Panc1 (cell line): ENCODE results near the gene LNPK. TPM values are rescaled to one million over a fixed set of nuclear protein-coding genes. Genes with fewer than 3 reads are reported as not detected.

Experiments
- ATAC-seq: fragments of 200-7000 bp; cut with Tn5 transposase; 2 replicates; pipeline ENCODE4 v1.9.1; 2020; ENCODE audit warnings: mild to moderate bottlenecking, moderate library complexity
- BruUV-seq: library from RNA; stranded (reverse); fragments of 400-500 nt; replicated peaks from 2 replicates; lab custom pipeline; 2021; lab: Mats Ljungman, UMichigan
- CTCF ChIA-PET: fragments of 300-600 bp; sonication (Branson Sonifier 250); formaldehyde crosslinking; loops from one replicate; lab custom pipeline; 2022; ENCODE audit warnings: antibody characterized with exemption; lab: Charles Lee
- POLR2A ChIA-PET: fragments of 300-600 bp; sonication (Branson Sonifier 250); formaldehyde crosslinking; loops from one replicate; lab custom pipeline; 2022; ENCODE audit warnings: antibody characterized with exemption; lab: Charles Lee
- DNase-seq: peaks from one replicate; pipeline ENCODE4 v3.0.0-alpha.2; 2010; ENCODE audit warnings: low read depth, low spot score
- H3K27ac ChIP-seq: 2 replicates; pipeline ENCODE4 v1.5.1; 2011; ENCODE audit warnings: mild to moderate bottlenecking, low read length, inconsistent platforms
- H3K27me3 ChIP-seq: fragments of 200-500 bp; sonication (Bioruptor generic); 2 replicates; pipeline ENCODE4 v1.6.0; 2014; ENCODE audit warnings: low read length, inconsistent platforms; ENCODE audit not compliant: control insufficient read depth, insufficient read depth
- H3K36me3 ChIP-seq: fragments of 200-500 bp; sonication (Bioruptor generic); 2 replicates; pipeline ENCODE4 v1.5.1; 2014; ENCODE audit warnings: inconsistent platforms, mild to moderate bottlenecking, low read length, moderate library complexity; ENCODE audit not compliant: control insufficient read depth, insufficient read depth
- H3K4me1 ChIP-seq: 2 replicates; pipeline ENCODE4 v1.5.1; 2011; ENCODE audit warnings: inconsistent platforms, mild to moderate bottlenecking, low read length, moderate library complexity; ENCODE audit not compliant: control insufficient read depth, insufficient read depth
- H3K4me3 ChIP-seq, 2 experiments: 2 replicates each; pipeline ENCODE4 v1.5.1; 2011 to 2012; ENCODE audit warnings: low read depth in 2 of 2, low read length in 2 of 2, mild to moderate bottlenecking in 2 of 2, inconsistent platforms in 1 of 2, moderate library complexity in 1 of 2
- H3K9me3 ChIP-seq: fragments of 200-500 bp; sonication (Bioruptor generic); 2 replicates; pipeline ENCODE4 v1.5.1; 2014; ENCODE audit warnings: low read depth, mild to moderate bottlenecking, inconsistent platforms, low read length, moderate library complexity; ENCODE audit not compliant: control insufficient read depth, insufficient read depth
- POLR2AphosphoS5 ChIP-seq: IDR thresholded peaks from 2 replicates; pipeline ENCODE4 v1.6.1; 2012; ENCODE audit warnings: mild to moderate bottlenecking, low read depth, low read length, moderate library complexity
- REST ChIP-seq, 2 experiments: IDR thresholded peaks; 2 replicates each; pipeline ENCODE4 v1.6.1; 2011 to 2012; ENCODE audit warnings: low read depth in 2 of 2, control low read depth in 1 of 2, low read length in 1 of 2, mild to moderate bottlenecking in 1 of 2, moderate library complexity in 1 of 2; ENCODE audit not compliant: insufficient read depth in 1 of 2
- SIN3A ChIP-seq: IDR thresholded peaks from 2 replicates; pipeline ENCODE4 v1.6.1; 2012; ENCODE audit warnings: low read depth, mild to moderate bottlenecking, low read length, moderate library complexity, borderline replicate concordance; ENCODE audit not compliant: insufficient read depth
- TCF7L2 ChIP-seq: IDR thresholded peaks from 2 replicates; pipeline ENCODE4 v1.6.1; 2011; ENCODE audit warnings: mild to moderate bottlenecking, low read depth, low read length, inconsistent platforms
- in situ Hi-C: cut with HindIII; loops from 2 replicates; pipeline ENCODE4 v1.10.0; 2016; ENCODE audit warnings: low sequenced_read_pairs, low pct_unique_long_range_greater_than_20kb
- intact Hi-C: fragments of 100-400 bp; cut with micrococcal nuclease; formaldehyde crosslinking; loops from one replicate; pipeline ENCODE4 v1.10.0; 2022; ENCODE audit not compliant: unreplicated experiment
- total RNA-seq: library from RNA; stranded (reverse); gene quantifications from one replicate; pipeline ENCODE4 v1.2.1, GENCODE V29; 2021; ENCODE audit not compliant: unreplicated experiment
- TF ChIP-seq, protein P1 (sequence below): fragments of 450-650 bp; IDR thresholded peaks from 2 replicates; pipeline ENCODE4 v1.5.1; 2017; ENCODE audit warnings: mild to moderate bottlenecking

Gene LNPK
- total RNA-seq, 1 experiment from 2014 or later, result 27.3 TPM

DNA sequence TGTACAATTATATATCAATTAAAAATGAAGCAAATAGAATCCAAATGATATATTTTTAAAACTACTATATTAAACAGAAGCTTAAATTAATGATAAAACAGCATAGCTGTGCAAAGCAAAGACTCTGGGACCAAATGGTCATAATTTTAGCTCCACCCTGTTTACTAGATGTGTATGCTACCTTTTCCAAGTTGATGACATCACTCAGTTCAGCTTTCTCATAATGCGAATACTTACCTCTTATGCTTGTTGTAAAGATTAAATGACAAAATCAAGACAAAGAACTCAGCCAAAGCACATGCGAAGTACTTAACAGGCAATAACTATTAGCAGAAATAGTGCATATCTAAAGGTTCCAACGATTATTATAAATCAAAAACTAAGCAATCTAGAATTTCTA is 51.6 kb downstream of the LNPK start:
- no peaks in the 10 kb centered on the region for H3K9me3 ChIP-seq
- ChIA-PET POLR2A (no interaction called here), CTCF (no interaction called here)
- no peak overlapping the region for H3K4me3 ChIP-seq
- intact Hi-C loops, result no loop called here
- BruUV-seq, result no TSS peak
- no peak for DNase-seq
- no peaks in the 10 kb centered on the region for H3K4me1 ChIP-seq
- no peaks in the 10 kb centered on the region for H3K27me3 ChIP-seq
- no peak overlapping the region for H3K27ac ChIP-seq
- in situ Hi-C loops, result no loop called here
- TF ChIP-seq REST (IDR thresholded peaks at IDR 0.05; ENCODE audit: insufficient read depth in 1 of 2, low read depth in 2 of 2, low read length in 1 of 2) (no peak), TCF7L2 (no peak), SIN3A (no peak), POLR2AphosphoS5 (no peak)
- TF ChIP-seq, protein P1, sequence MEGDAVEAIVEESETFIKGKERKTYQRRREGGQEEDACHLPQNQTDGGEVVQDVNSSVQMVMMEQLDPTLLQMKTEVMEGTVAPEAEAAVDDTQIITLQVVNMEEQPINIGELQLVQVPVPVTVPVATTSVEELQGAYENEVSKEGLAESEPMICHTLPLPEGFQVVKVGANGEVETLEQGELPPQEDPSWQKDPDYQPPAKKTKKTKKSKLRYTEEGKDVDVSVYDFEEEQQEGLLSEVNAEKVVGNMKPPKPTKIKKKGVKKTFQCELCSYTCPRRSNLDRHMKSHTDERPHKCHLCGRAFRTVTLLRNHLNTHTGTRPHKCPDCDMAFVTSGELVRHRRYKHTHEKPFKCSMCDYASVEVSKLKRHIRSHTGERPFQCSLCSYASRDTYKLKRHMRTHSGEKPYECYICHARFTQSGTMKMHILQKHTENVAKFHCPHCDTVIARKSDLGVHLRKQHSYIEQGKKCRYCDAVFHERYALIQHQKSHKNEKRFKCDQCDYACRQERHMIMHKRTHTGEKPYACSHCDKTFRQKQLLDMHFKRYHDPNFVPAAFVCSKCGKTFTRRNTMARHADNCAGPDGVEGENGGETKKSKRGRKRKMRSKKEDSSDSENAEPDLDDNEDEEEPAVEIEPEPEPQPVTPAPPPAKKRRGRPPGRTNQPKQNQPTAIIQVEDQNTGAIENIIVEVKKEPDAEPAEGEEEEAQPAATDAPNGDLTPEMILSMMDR, result no peak
- H3K36me3 ChIP-seq, result no peaks in the 10 kb centered on the region
- ATAC-seq, result no peak

DNA sequence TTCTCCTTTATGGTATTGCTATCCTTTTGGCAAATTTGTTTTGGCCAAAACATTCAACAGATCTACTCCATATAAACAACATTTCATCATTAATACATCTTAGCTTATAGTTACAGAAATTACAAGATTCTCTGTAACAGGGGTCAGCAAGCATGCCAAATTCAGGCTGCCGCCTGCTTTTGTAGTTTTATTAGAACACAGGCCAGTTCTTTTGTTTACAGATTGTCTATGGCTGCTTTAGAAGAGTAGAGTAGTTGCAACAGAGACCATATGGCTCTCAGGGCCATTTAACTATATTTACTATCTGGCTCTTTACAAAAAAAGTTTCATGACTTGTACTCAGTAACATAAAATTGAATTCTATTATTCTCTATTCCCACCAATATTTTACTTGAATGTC is 53.9 kb downstream of the LNPK start:
- in situ Hi-C loops, result no loop called here
- ATAC-seq, result no peak
- no peak for DNase-seq
- Histone ChIP-seq H3K27ac (peak overlapping the region; percentile 7; the same call in 1 of the 2 replicates), H3K27me3 (no peaks in the 10 kb centered on the region), H3K4me3 (no peak overlapping the region), H3K36me3 (no peaks in the 10 kb centered on the region), H3K9me3 (no peaks in the 10 kb centered on the region), H3K4me1 (no peaks in the 10 kb centered on the region)
- intact Hi-C loops, result no loop called here
- POLR2A ChIA-PET, result interaction anchor here (0.6 kb wide), 1 partner anchor 16 kb away, joined by 17 read pairs; no protein-coding TSS in a partner anchor
- CTCF ChIA-PET, result no interaction called here
- TF ChIP-seq POLR2AphosphoS5 (no peak), TCF7L2 (peak; percentile 81)
- BruUV-seq, result no TSS peak

GRCh38 chr2:175947073-175947472 is 55.0 kb downstream of the LNPK start:
- Histone ChIP-seq H3K4me1 (no peaks in the 10 kb centered on the region), H3K9me3 (0 out of 2 replicates have a peak, but pooled peaks cover 3% of the 10 kb centered on the region), H3K27me3 (no peaks in the 10 kb centered on the region), H3K36me3 (no peaks in the 10 kb centered on the region), H3K4me3 (no peak overlapping the region), H3K27ac (no peak overlapping the region)
- POLR2A ChIA-PET, result no interaction called here
- no TSS peak for BruUV-seq
- ATAC-seq, result no peak
- DNase-seq, result no peak
- TF ChIP-seq, protein P1, result no peak
- no peak for TF ChIP-seq SIN3A
- no peak for TF ChIP-seq REST (IDR thresholded peaks at IDR 0.05; ENCODE audit: insufficient read depth in 1 of 2, low read depth in 2 of 2, low read length in 1 of 2)
- no peak for TF ChIP-seq POLR2AphosphoS5
- TF ChIP-seq TCF7L2, result peak; percentile 59; the same call in 1 of the 2 replicates
- in situ Hi-C loops, result no loop called here
- CTCF ChIA-PET, result no interaction called here
- intact Hi-C loops, result no loop called here
